GM12878 (cell line): ENCODE measurements around the gene CNGB1. TPM values are rescaled to one million over a fixed set of nuclear protein-coding genes. Genes with fewer than 3 reads are reported as not detected.

Experiments
- ATAC-seq: fragments of 200-7000 bp; cut with Tn5 transposase; 3 replicates; pipeline ENCODE4 v1.9.1; 2020; ENCODE audit warnings: mild to moderate bottlenecking, moderate library complexity
- BruUV-seq: library from RNA; stranded (reverse); fragments of 400-500 nt; replicated peaks from 2 replicates; lab custom pipeline; 2021; lab: Mats Ljungman, UMichigan
- CTCF ChIA-PET: fragments of 300-600 bp; sonication (Branson Sonifier 250); formaldehyde crosslinking; extraction: SDS; loops from one replicate; lab custom pipeline; 2021; ENCODE audit warnings: inconsistent platforms; lab: Yijun Ruan, JAX
- POLR2A ChIA-PET: fragments of 350-600 bp; formaldehyde crosslinking; extraction: SDS; loops from one replicate; lab custom pipeline; 2021; ENCODE audit warnings: inconsistent platforms; lab: Charles Lee
- RAD21 ChIA-PET: fragments of 300-600 bp; sonication (Branson Sonifier 250); formaldehyde crosslinking; loops from one replicate; lab custom pipeline; 2023; ENCODE audit warnings: antibody characterized with exemption; ENCODE audit not compliant: unreplicated experiment; lab: Charles Lee
- SMC1A ChIA-PET: fragments of 300-600 bp; sonication (Branson Sonifier 250); formaldehyde crosslinking; loops from one replicate; lab custom pipeline; 2023; ENCODE audit not compliant: unreplicated experiment, uncharacterized antibody; lab: Charles Lee
- DNase-seq: peaks from one replicate; pipeline ENCODE4 v3.0.0-alpha.2; 2011; ENCODE audit warnings: low read depth, low spot score
- FAIRE-seq: peaks from 3 replicates; lab custom pipeline; 2011; peaks lifted over from hg19 to GRCh38; lab: Jason Lieb, UNC
- H2AFZ ChIP-seq: 2 replicates; pipeline ENCODE4 v1.6.0; 2011; ENCODE audit warnings: low read depth, low read length, control low read depth; ENCODE audit not compliant: control insufficient read depth
- H3K27ac ChIP-seq: 2 replicates; pipeline ENCODE4 v1.5.1; 2011; ENCODE audit warnings: control low read depth; ENCODE audit not compliant: control insufficient read depth, insufficient read depth
- H3K27me3 ChIP-seq, 2 experiments: replicated peaks in 1 of 2; 2 replicates each; pipeline versions ENCODE4 v1.6.0 to v1.6.1; 2011; ENCODE audit warnings: low read length in 1 of 2; ENCODE audit not compliant: control insufficient read depth in 2 of 2, insufficient read depth in 2 of 2
- H3K36me3 ChIP-seq, 2 experiments: 2 replicates each; pipeline ENCODE4 v1.5.1; 2011; ENCODE audit warnings: low read length in 1 of 2; ENCODE audit not compliant: control insufficient read depth in 2 of 2, insufficient read depth in 2 of 2
- H3K4me1 ChIP-seq: 2 replicates; pipeline ENCODE4 v1.6.1; 2011; ENCODE audit warnings: mild to moderate bottlenecking, low read length, moderate library complexity, mixed read lengths; ENCODE audit not compliant: control insufficient read depth, insufficient read depth
- H3K4me2 ChIP-seq: 2 replicates; pipeline ENCODE4 v1.6.0; 2011; ENCODE audit warnings: control low read depth; ENCODE audit not compliant: control insufficient read depth, insufficient read depth
- H3K4me3 ChIP-seq: fragments of 200-600 bp; sonication (generic); 2 replicates; pipeline ENCODE4 v1.5.1; 2016
- H3K79me2 ChIP-seq: 2 replicates; pipeline ENCODE4 v1.6.0; 2011; ENCODE audit warnings: low read length; ENCODE audit not compliant: control insufficient read depth, insufficient read depth
- H3K9ac ChIP-seq: 2 replicates; pipeline ENCODE4 v1.8.0; 2011; ENCODE audit warnings: low read length, control low read depth, mixed read lengths; ENCODE audit not compliant: control insufficient read depth, insufficient read depth
- H3K9me3 ChIP-seq: replicated peaks from 3 replicates; pipeline ENCODE4 v1.5.1; 2011; ENCODE audit warnings: mild to moderate bottlenecking, low read length; ENCODE audit not compliant: control insufficient read depth, insufficient read depth
- H4K20me1 ChIP-seq: 2 replicates; pipeline ENCODE4 v1.6.0; 2011; ENCODE audit not compliant: control insufficient read depth, insufficient read depth
- CHD2 ChIP-seq: IDR thresholded peaks from 2 replicates; pipeline ENCODE4 v1.6.1; 2011; ENCODE audit warnings: low read depth, low read length, improper control_type of control experiment, borderline replicate concordance
- FOS ChIP-seq: IDR thresholded peaks from 3 replicates; pipeline ENCODE4 v1.6.1; 2011; ENCODE audit warnings: borderline replicate concordance; ENCODE audit not compliant: insufficient read length; ENCODE audit errors: extremely low read depth
- HDAC6 ChIP-seq: fragments of 200-600 bp; sonication (generic); IDR thresholded peaks from one replicate; pipeline ENCODE4 v1.8.0; 2017; ENCODE audit warnings: antibody characterized with exemption; ENCODE audit not compliant: unreplicated experiment
- KAT2A ChIP-seq: conservative IDR thresholded peaks from 2 replicates; pipeline ENCODE4 v1.6.1; 2011; ENCODE audit warnings: low read depth, low read length; ENCODE audit not compliant: control insufficient read depth
- MXI1 ChIP-seq: fragments of 150-350 bp; IDR thresholded peaks from 2 replicates; pipeline ENCODE4 v1.6.1; 2011; ENCODE audit warnings: low read depth, mild to moderate bottlenecking, inconsistent platforms, low read length, improper control_type of control experiment
- NR2F1 ChIP-seq: fragments of 450-650 bp; conservative IDR thresholded peaks from 2 replicates; pipeline ENCODE4 v1.6.1; 2017; ENCODE audit warnings: mild to moderate bottlenecking
- PML ChIP-seq: IDR thresholded peaks from 2 replicates; pipeline ENCODE4 v1.6.1; 2012; ENCODE audit warnings: low read length, inconsistent platforms
- RAD51 ChIP-seq: fragments of 450-650 bp; IDR thresholded peaks from 2 replicates; pipeline ENCODE4 v1.6.1; 2016; ENCODE audit warnings: moderate library complexity, mild to moderate bottlenecking, inconsistent platforms
- SP1 ChIP-seq: IDR thresholded peaks from one replicate; pipeline ENCODE4 v1.6.1; 2011; ENCODE audit warnings: low read depth, low read length
- ZBTB33 ChIP-seq: fragments of 450-650 bp; IDR thresholded peaks from 2 replicates; pipeline ENCODE4 v1.6.1; 2017; ENCODE audit warnings: mild to moderate bottlenecking
- ZNF687 ChIP-seq: fragments of 450-650 bp; IDR thresholded peaks from 2 replicates; pipeline ENCODE4 v1.6.1; 2017; ENCODE audit warnings: mild to moderate bottlenecking, moderate library complexity
- WGBS: methylation state at CpG from one replicate; pipeline ENCODE4 v1.1.6; 2016; ENCODE audit warnings: low lambda C conversion rate; ENCODE audit not compliant: insufficient replicate concordance, insufficient coverage; ENCODE audit errors: missing lambda C conversion rate; 5-methylcytosine and 5-hydroxymethylcytosine counted together
- in situ Hi-C: fragments of 300-500 bp; cut with MboI; formaldehyde crosslinking; loops from 9 replicates; pipeline ENCODE4 v1.14.3; 2018; ENCODE audit warnings: mixed read lengths
- intact Hi-C: fragments of 100-400 bp; cut with micrococcal nuclease; formaldehyde crosslinking; loops from one replicate; pipeline ENCODE4 v1.14.2; 2022; ENCODE audit not compliant: unreplicated experiment
- polyA plus RNA-seq, 11 experiments: library from polyadenylated mRNA; depleted of rRNA in 4 of 11; unstranded in 6 of 11; stranded (reverse) in 5 of 11; fragments of >200 nt; fragmentation: Nextera tagmentation in 4 of 11; fragmentation: Illumina TruSeq in 1 of 11; extraction: Ambion mirVana in 4 of 11; extraction: Trizol in 1 of 11; gene quantifications; 1 replicate in 1 of 11; 2 replicates in 10 of 11; pipeline versions ENCODE4 v1.2.1 to v1.2.3, GENCODE V29; 2011 to 2016; ENCODE audit warnings: inconsistent platforms in 2 of 11, missing spikeins in 2 of 11, low read depth in 1 of 11
- total RNA-seq, 4 experiments: library from RNA; depleted of rRNA in 3 of 4; stranded (reverse); fragments of >200 nt in 3 of 4; fragmentation: Illumina TruSeq in 1 of 4; extraction: Trizol in 1 of 4; gene quantifications; 2 replicates each; pipeline versions ENCODE4 v1.2.1 to v1.2.3, GENCODE V29; 2013 to 2021
- TF ChIP-seq, protein P1 (sequence below), 3 experiments: IDR thresholded peaks in 2 of 3; conservative IDR thresholded peaks in 1 of 3; 2 replicates each; pipeline ENCODE4 v1.5.1; 2011; ENCODE audit warnings: low read depth in 3 of 3, low read length in 3 of 3, mild to moderate bottlenecking in 3 of 3, control low read depth in 2 of 3, moderate library complexity in 2 of 3, inconsistent platforms in 1 of 3, mixed read lengths in 1 of 3; ENCODE audit not compliant: control insufficient read depth in 2 of 3, insufficient read depth in 1 of 3; ENCODE audit errors: extremely low read depth in 1 of 3

Gene CNGB1
- total and polyA plus RNA-seq, 10 of the 15 experiments (the other 5 are each of a cell fraction or from before 2014, with no cell fraction given): 0.03 TPM; not detected in 9

DNA sequence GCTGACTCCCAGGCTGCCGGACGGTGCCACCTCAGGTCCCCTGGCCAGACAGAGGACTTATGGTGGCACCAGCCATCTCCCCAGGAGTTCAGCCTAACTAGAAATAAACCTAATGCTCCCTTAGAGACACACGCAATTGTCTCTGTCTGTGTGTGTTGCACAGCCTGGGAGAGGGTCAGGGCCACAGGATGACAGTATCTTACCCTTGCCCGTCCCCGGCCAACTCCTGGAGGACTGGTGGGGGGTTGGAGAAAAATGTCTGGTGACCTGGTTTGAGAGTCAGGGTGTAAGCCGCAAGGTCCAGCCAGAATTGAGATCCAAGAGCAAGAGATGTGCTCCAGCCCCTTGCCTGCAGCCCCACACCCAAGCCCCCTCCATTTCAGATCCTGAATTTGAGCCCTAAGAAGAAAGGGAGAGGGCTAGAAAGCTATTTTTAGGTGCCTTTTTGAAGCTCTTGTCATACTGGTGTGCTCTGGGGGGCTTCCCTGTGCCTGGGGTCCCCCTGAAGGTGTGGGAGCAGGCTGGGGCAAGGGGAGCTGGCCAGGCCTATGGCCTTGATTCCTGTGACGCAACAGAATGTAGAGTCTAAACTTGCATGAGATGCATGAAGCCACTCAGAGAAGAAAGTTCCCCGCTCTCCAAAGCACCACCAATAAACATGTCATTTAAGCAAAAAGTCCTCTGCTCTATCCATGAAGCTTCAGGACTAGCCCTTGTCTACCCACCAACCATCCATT, 16.7 kb upstream of the CNGB1 start:
- FAIRE-seq: no peak
- CTCF ChIA-PET: no interaction called here
- no peak overlapping the region for H3K4me3 ChIP-seq
- no peak overlapping the region for H2AFZ ChIP-seq
- in situ Hi-C loops: no loop called here
- POLR2A ChIA-PET: no interaction called here
- intact Hi-C loops: no loop called here
- H3K9ac ChIP-seq: no peak overlapping the region
- RAD21 ChIA-PET: no interaction called here
- no peaks in the 10 kb centered on the region; a peak in 2 of 4 replicates for H3K27me3 ChIP-seq
- no peak overlapping the region for H3K27ac ChIP-seq
- H4K20me1 ChIP-seq: no peaks in the 10 kb centered on the region
- TF ChIP-seq, protein P1, sequence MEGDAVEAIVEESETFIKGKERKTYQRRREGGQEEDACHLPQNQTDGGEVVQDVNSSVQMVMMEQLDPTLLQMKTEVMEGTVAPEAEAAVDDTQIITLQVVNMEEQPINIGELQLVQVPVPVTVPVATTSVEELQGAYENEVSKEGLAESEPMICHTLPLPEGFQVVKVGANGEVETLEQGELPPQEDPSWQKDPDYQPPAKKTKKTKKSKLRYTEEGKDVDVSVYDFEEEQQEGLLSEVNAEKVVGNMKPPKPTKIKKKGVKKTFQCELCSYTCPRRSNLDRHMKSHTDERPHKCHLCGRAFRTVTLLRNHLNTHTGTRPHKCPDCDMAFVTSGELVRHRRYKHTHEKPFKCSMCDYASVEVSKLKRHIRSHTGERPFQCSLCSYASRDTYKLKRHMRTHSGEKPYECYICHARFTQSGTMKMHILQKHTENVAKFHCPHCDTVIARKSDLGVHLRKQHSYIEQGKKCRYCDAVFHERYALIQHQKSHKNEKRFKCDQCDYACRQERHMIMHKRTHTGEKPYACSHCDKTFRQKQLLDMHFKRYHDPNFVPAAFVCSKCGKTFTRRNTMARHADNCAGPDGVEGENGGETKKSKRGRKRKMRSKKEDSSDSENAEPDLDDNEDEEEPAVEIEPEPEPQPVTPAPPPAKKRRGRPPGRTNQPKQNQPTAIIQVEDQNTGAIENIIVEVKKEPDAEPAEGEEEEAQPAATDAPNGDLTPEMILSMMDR (IDR thresholded peaks at IDR 0.05 in 2 of 3, conservative IDR thresholded peaks at IDR 0.05 in 1 of 3; ENCODE audit: control insufficient read depth in 2 of 3, extremely low read depth in 1 of 3, insufficient read depth in 1 of 3, low read depth in 3 of 3, low read length in 3 of 3): no peak
- TF ChIP-seq RAD51 (no peak), SP1 (no peak), PML (no peak), ZBTB33 (no peak), CHD2 (no peak), HDAC6 (no peak), NR2F1 (no peak), ZNF687 (no peak), FOS (no peak), MXI1 (no peak), KAT2A (no peak)
- H3K9me3 ChIP-seq: no peaks in the 10 kb centered on the region
- DNase-seq: no peak
- no peaks in the 10 kb centered on the region for H3K36me3 ChIP-seq
- H3K4me2 ChIP-seq: no peak overlapping the region
- H3K79me2 ChIP-seq: no peaks in the 10 kb centered on the region
- SMC1A ChIA-PET: no interaction called here
- H3K4me1 ChIP-seq: no peaks in the 10 kb centered on the region; the same call in 1 of the 2 replicates
- BruUV-seq: no TSS peak
- 75% methylated on average over 8 of the region's 8 CpGs for WGBS
- ATAC-seq: no peak
